ENCODE data around the gene CAB39. TPM values are rescaled to one million over a fixed set of nuclear protein-coding genes. Genes with fewer than 3 reads are reported as not detected.

CAB39 gene
- total RNA-seq, 4 donors from 2014 or later, result 53.0 to 67.1 (median 59.5) TPM

DNA sequence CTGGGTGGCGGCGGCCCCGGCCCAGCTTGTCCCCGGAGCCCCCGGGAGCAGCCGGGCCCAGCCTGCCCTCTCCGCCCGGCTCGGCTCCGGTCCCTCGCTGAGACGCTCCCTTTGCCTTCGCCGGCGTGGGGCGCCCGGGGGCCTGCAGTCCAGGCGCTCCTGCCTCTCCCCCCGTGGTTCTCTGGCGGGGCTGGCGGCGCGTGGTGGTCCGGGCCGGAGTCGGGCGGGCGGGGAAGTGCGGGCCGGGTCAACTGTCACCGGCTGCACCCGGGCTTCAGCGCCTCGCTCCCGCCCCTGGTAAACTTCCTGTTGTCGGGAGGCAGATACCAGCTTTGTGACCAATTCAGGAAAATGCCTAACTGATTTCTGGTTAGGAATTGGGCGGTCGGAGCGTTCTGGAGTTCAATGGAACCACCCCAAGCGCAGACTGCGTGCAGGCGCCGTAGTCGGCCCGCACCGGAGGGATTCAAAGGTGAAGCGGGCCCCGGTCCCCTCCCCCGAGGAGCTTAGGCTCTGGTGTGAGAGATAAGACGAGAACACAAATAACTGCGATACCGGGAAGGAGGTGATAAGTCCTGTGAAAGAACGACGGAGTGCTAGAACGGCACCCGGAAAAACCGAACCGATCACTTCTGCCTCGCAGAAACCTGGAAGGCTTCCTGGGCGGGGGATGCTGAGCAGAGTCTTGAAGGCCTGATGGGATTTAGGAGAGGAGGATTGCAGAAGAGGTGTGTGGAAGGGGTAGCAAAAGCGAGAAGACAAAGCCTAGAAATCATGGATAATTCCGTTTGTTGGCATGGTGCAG is 891 bp downstream of the CAB39 start:
- Histone ChIP-seq H3K27ac (peak overlapping the region; percentile 99), H3K4me1 (peaks cover 43% of the 10 kb centered on the region), H3K36me3 (no peaks in the 10 kb centered on the region), H3K27me3 (no peaks in the 10 kb centered on the region), H3K4me3 (peak overlapping the region; percentile 95), H3K9me3 (no peaks in the 10 kb centered on the region)
- DNase-seq (ENCODE audit: low spot score in 2 of 2), result peak; percentile 80
- 0% methylated on average over 18 of the region's 62 CpGs for WGBS
- TF ChIP-seq POLR2A (IDR thresholded peaks at IDR 0.05), result no peak
- TF ChIP-seq EP300 (IDR thresholded peaks at IDR 0.05), result no peak
- TF ChIP-seq, protein P1, sequence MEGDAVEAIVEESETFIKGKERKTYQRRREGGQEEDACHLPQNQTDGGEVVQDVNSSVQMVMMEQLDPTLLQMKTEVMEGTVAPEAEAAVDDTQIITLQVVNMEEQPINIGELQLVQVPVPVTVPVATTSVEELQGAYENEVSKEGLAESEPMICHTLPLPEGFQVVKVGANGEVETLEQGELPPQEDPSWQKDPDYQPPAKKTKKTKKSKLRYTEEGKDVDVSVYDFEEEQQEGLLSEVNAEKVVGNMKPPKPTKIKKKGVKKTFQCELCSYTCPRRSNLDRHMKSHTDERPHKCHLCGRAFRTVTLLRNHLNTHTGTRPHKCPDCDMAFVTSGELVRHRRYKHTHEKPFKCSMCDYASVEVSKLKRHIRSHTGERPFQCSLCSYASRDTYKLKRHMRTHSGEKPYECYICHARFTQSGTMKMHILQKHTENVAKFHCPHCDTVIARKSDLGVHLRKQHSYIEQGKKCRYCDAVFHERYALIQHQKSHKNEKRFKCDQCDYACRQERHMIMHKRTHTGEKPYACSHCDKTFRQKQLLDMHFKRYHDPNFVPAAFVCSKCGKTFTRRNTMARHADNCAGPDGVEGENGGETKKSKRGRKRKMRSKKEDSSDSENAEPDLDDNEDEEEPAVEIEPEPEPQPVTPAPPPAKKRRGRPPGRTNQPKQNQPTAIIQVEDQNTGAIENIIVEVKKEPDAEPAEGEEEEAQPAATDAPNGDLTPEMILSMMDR (IDR thresholded peaks at IDR 0.05), result no peak
- TF ChIP-seq POLR2AphosphoS5 (IDR thresholded peaks at IDR 0.05), result no peak

DNA sequence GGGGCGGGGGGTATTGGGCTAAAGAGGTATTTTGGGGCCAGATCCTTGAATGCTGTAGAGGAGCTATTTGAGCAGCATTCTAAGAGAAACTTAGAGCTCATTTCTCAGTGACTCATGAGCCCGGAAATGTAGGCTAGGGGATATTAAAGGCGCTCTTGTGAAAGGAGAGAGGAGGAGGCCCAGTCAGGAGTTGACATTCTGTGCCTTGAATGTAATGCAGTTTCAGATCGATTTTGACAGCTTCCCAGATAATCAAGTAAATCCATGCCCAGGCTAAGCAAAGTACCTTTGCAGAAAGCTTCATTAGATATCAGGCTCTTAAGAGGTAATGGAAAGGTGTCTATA is 1.5 kb downstream of the CAB39 start:
- peak overlapping the region; percentile 99 for H3K27ac ChIP-seq
- no peak for DNase-seq (ENCODE audit: low spot score in 2 of 2)
- H3K4me3 ChIP-seq, result peak overlapping the region; percentile 95
- 1% methylated on average over 4 of the region's 4 CpGs for WGBS
- no peaks in the 10 kb centered on the region for H3K36me3 ChIP-seq
- TF ChIP-seq POLR2AphosphoS5 (IDR thresholded peaks at IDR 0.05), result no peak
- no peak for TF ChIP-seq POLR2A (IDR thresholded peaks at IDR 0.05)
- no peak for TF ChIP-seq EP300 (IDR thresholded peaks at IDR 0.05)
- H3K4me1 ChIP-seq, result peaks cover 47% of the 10 kb centered on the region
- H3K27me3 ChIP-seq, result no peaks in the 10 kb centered on the region
- no peaks in the 10 kb centered on the region for H3K9me3 ChIP-seq

DNA sequence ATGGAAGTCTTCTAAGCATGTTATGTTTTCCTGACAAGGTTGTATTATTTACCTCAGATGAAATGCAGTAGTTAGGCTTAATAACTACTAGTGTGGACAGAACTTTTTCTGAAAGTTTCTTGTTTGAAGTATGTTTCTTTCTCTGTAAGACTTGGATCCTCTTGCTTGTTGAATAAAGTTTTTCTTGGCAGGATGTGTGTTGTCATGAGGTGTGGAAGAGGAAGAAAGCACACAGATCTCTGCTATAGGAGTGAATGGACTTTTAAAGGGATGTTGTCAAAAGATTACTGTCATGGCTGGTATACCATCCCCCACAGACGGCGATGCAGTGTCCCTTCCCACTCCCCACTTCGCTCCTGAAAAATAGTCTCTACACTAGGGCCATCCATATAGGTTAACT is 2.6 kb downstream of the CAB39 start:
- 69% methylated on average over 3 of the region's 3 CpGs for whole genome bisulfite sequencing
- Histone ChIP-seq H3K27me3 (no peaks in the 10 kb centered on the region), H3K4me1 (peaks cover 47% of the 10 kb centered on the region), H3K9me3 (no peaks in the 10 kb centered on the region), H3K36me3 (peaks cover under 1% of the 10 kb centered on the region), H3K4me3 (peak overlapping the region; percentile 95), H3K27ac (no peak overlapping the region)
- TF ChIP-seq POLR2A (IDR thresholded peaks at IDR 0.05) (no peak), POLR2AphosphoS5 (IDR thresholded peaks at IDR 0.05) (no peak), EP300 (IDR thresholded peaks at IDR 0.05) (no peak)
- TF ChIP-seq, protein P1 (IDR thresholded peaks at IDR 0.05), result no peak
- no peak for DNase-seq (ENCODE audit: low spot score in 2 of 2)

DNA sequence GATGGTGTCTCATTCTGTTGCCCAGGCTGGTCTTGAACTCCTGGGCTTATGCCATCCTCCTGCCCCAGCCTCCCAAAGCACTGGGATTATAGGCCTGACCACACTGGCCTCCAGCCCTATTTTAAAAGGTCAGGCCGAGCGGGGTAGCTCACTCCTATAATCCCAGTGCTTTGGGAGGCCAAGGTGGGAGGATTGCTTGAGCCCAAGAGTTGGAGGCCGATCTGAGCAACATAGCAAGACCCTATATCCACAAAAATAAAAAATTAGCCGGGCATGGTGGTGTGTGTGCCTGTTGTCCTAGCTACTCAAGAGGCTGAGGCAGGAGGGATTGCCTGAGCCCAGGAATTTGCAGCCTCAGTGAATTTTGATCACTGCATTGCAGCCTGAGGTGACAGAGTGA is 3.9 kb downstream of the CAB39 start:
- Histone ChIP-seq H3K9me3 (no peaks in the 10 kb centered on the region), H3K36me3 (peaks cover 6% of the 10 kb centered on the region), H3K4me1 (peaks cover 48% of the 10 kb centered on the region), H3K27ac (no peak overlapping the region), H3K4me3 (no peak overlapping the region), H3K27me3 (no peaks in the 10 kb centered on the region)
- no peak for TF ChIP-seq EP300 (IDR thresholded peaks at IDR 0.05)
- no peak for TF ChIP-seq POLR2A (IDR thresholded peaks at IDR 0.05)
- TF ChIP-seq, protein P1 (IDR thresholded peaks at IDR 0.05), result no peak
- TF ChIP-seq POLR2AphosphoS5 (IDR thresholded peaks at IDR 0.05), result no peak
- DNase-seq (ENCODE audit: low spot score in 2 of 2), result no peak
- 95% methylated on average over 4 of the region's 4 CpGs for WGBS

DNA sequence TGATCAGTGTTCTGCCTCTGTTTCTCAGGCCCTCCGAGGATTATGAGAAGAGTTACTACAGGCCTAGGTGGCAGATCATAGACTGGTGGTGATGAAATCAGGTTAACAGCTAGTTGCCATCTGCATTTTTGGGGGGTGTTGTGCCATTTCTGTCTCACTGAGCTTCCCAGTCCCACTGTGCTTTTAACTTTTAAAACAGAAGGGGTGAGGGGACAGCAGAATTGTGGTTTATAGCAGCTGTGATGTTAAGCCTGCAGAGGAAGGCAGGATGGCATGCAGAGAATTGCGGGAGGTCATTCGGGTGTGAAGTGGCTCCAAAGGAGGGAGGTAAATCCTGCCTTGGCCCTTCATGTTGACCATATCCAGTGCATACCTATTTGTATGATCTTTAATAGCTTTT is 5.0 kb downstream of the CAB39 start:
- TF ChIP-seq POLR2AphosphoS5 (IDR thresholded peaks at IDR 0.05) (no peak), POLR2A (IDR thresholded peaks at IDR 0.05) (no peak), EP300 (IDR thresholded peaks at IDR 0.05) (no peak)
- TF ChIP-seq, protein P1 (IDR thresholded peaks at IDR 0.05), result no peak
- Histone ChIP-seq H3K27ac (no peak overlapping the region), H3K9me3 (no peaks in the 10 kb centered on the region), H3K36me3 (peaks cover 6% of the 10 kb centered on the region), H3K4me1 (peaks cover 49% of the 10 kb centered on the region), H3K4me3 (no peak overlapping the region), H3K27me3 (no peaks in the 10 kb centered on the region)
- 78% methylated on average over 3 of the region's 3 CpGs for WGBS
- no peak for DNase-seq (ENCODE audit: low spot score in 2 of 2)
